MM.1S (cell line): ENCODE measurements around the gene GGNBP2.

Experiments
- DNase-seq: peaks from one replicate; pipeline ENCODE4 v3.0.0-alpha.2; 2015
- H2AFZ ChIP-seq: fragments of 300-600 bp; sonication (generic); 2 replicates; pipeline ENCODE4 v1.6.0; 2016; ENCODE audit warnings: antibody characterized with exemption, low read length
- H3F3A ChIP-seq: fragments of 300-600 bp; sonication (generic); 2 replicates; pipeline ENCODE4 v1.6.1; 2016; ENCODE audit warnings: mild to moderate bottlenecking, antibody characterized with exemption, low read length, moderate library complexity, mixed read lengths; ENCODE audit not compliant: insufficient read depth
- H3K27ac ChIP-seq: fragments of 300-600 bp; sonication (generic); 2 replicates; pipeline ENCODE4 v1.5.1; 2016; ENCODE audit warnings: mild to moderate bottlenecking, low read length
- H3K27me3 ChIP-seq: fragments of 300-600 bp; sonication (generic); replicated peaks from 2 replicates; pipeline ENCODE4 v1.6.0; 2016; ENCODE audit warnings: low read length; ENCODE audit not compliant: insufficient read depth
- H3K36me3 ChIP-seq: fragments of 300-600 bp; sonication (generic); replicated peaks from 2 replicates; pipeline ENCODE4 v1.6.1; 2016; ENCODE audit warnings: mild to moderate bottlenecking, low read length, mixed read lengths; ENCODE audit not compliant: insufficient read depth
- H3K4me1 ChIP-seq: fragments of 300-600 bp; sonication (generic); 2 replicates; pipeline ENCODE4 v1.6.1; 2016; ENCODE audit warnings: low read length, mixed read lengths
- H3K4me2 ChIP-seq: fragments of 300-600 bp; sonication (generic); 2 replicates; pipeline ENCODE4 v1.6.0; 2016; ENCODE audit warnings: low read depth, low read length
- H3K4me3 ChIP-seq: fragments of 300-600 bp; sonication (generic); 2 replicates; pipeline ENCODE4 v1.5.1; 2016; ENCODE audit warnings: low read length, mixed read lengths
- H3K79me2 ChIP-seq: fragments of 300-600 bp; sonication (generic); 2 replicates; pipeline ENCODE4 v1.6.1; 2016; ENCODE audit warnings: mixed run types, low read length, mixed read lengths
- H3K9ac ChIP-seq: fragments of 300-600 bp; sonication (generic); 2 replicates; pipeline ENCODE4 v1.6.1; 2016; ENCODE audit warnings: low read length, mixed read lengths
- H3K9me2 ChIP-seq: fragments of 300-600 bp; sonication (generic); replicated peaks from 2 replicates; pipeline ENCODE4 v1.6.1; 2016; ENCODE audit warnings: mild to moderate bottlenecking, low read length, mixed read lengths; ENCODE audit not compliant: insufficient read depth
- H3K9me3 ChIP-seq: fragments of 300-600 bp; sonication (generic); replicated peaks from 2 replicates; pipeline ENCODE4 v1.6.1; 2016; ENCODE audit warnings: mild to moderate bottlenecking, low read length, mixed read lengths; ENCODE audit not compliant: insufficient read depth
- H4K20me1 ChIP-seq: fragments of 300-600 bp; sonication (generic); 2 replicates; pipeline ENCODE4 v1.6.1; 2016; ENCODE audit warnings: mild to moderate bottlenecking, low read length, moderate library complexity, mixed read lengths; ENCODE audit not compliant: insufficient read depth
- EZH2 ChIP-seq: fragments of 300-600 bp; sonication (generic); optimal IDR thresholded peaks from 2 replicates; pipeline ENCODE3; 2017; ENCODE audit warnings: low read depth, mild to moderate bottlenecking, antibody characterized with exemption, low read length, mixed read lengths
- EZH2phosphoT487 ChIP-seq: fragments of 300-600 bp; sonication (generic); IDR thresholded peaks from 2 replicates; pipeline ENCODE4 v1.6.1; 2018; ENCODE audit warnings: antibody characterized with exemption, low read length
- TF ChIP-seq, protein P1 (sequence below): fragments of 300-600 bp; sonication (generic); IDR thresholded peaks from 2 replicates; pipeline ENCODE4 v1.5.1; 2016; ENCODE audit warnings: antibody characterized with exemption, low read length, mixed read lengths

GGNBP2 gene

DNA sequence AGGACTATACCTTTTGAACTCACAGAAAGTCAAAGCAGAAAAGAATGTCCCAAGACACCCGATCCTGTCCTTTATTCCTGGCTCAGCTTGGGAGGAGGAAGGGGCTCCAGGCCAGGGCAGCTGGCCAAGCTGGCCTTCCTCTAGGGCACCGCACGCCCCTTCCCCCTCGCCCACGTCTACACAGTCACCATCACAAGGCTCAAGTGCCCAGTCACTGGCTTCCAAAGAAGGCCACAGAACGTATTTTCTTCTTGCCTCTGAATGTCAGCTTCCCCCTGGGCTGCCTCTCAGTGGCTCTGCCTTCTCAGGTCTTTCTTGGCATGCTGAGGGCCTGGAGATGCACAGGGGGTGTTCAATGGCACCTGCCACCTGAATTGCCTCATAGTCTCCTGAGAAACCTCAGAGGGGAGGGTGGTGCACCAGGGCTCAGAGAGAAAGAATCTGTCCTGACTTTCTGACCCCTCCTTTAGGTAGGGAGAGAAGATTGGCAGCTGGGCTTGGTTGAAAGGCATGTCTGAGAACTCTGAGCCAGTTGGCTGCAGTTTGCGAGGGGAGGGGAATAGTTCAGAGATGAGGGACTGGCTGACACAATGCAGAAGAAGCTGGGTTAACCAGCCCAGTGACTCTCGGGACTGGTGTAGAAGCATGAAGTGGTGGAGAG, 49.1 kb downstream of the GGNBP2 start:
- no peaks in the 10 kb centered on the region for H4K20me1 ChIP-seq
- H3K4me1 ChIP-seq: peaks cover 5% of the 10 kb centered on the region; the same call in 1 of the 2 replicates
- H3K4me3 ChIP-seq: no peak overlapping the region
- no peak overlapping the region for H3K9ac ChIP-seq
- H3K79me2 ChIP-seq: peaks cover 5% of the 10 kb centered on the region; the same call in 1 of the 2 replicates
- H3K9me2 ChIP-seq: no peaks in the 10 kb centered on the region
- no peak overlapping the region for H3K27ac ChIP-seq
- no peak overlapping the region for H2AFZ ChIP-seq
- H3K9me3 ChIP-seq: no peaks in the 10 kb centered on the region
- TF ChIP-seq EZH2phosphoT487: no peak
- peaks cover 22% of the 10 kb centered on the region for H3F3A ChIP-seq
- no peak overlapping the region for H3K4me2 ChIP-seq
- no peaks in the 10 kb centered on the region for H3K27me3 ChIP-seq
- H3K36me3 ChIP-seq: peaks cover 5% of the 10 kb centered on the region; the same call in 1 of the 2 replicates
- no peak for DNase-seq

DNA sequence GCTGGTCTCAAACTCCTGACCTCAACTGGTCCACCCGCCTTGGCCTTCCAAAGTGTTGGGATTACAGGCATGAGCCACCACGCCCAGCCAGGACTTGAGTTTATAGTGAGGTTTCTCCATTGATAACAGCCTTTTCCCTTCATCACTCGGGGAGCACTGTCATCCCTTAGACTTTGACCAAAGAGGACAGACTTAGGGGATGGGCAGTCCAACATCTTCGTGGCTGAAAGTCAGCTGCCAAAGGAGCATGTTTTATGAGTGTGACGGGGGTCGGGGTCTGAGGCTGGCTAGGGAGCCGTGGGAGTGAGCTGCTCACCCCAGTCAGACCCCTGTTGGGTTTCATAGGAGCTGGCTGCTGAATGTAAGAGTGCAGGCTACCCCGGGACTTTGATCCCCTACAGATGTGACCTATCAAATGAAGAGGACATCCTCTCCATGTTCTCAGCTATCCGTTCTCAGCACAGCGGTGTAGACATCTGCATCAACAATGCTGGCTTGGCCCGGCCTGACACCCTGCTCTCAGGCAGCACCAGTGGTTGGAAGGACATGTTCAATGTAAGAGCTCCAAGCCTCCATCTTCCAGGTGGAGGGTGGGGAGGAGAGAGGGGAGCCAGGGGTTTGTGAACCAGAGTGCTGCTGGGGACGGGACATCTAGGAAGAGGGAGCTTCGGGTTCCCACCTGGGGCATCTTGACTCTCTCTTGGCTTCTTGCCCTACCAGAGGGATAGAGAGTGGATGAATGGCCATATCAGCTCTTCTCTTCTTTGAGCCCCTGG, 50.1 kb downstream of the GGNBP2 start:
- Histone ChIP-seq H3F3A (peaks cover 14% of the 10 kb centered on the region), H3K4me3 (no peak overlapping the region), H3K27ac (no peak overlapping the region), H3K27me3 (no peaks in the 10 kb centered on the region), H3K79me2 (peaks cover 5% of the 10 kb centered on the region; the same call in 1 of the 2 replicates), H3K9ac (no peak overlapping the region), H3K9me2 (no peaks in the 10 kb centered on the region), H3K36me3 (no peaks in the 10 kb centered on the region), H3K4me2 (no peak overlapping the region), H3K4me1 (peaks cover 5% of the 10 kb centered on the region; the same call in 1 of the 2 replicates), H2AFZ (no peak overlapping the region), H3K9me3 (no peaks in the 10 kb centered on the region), H4K20me1 (no peaks in the 10 kb centered on the region)
- TF ChIP-seq, protein P1, sequence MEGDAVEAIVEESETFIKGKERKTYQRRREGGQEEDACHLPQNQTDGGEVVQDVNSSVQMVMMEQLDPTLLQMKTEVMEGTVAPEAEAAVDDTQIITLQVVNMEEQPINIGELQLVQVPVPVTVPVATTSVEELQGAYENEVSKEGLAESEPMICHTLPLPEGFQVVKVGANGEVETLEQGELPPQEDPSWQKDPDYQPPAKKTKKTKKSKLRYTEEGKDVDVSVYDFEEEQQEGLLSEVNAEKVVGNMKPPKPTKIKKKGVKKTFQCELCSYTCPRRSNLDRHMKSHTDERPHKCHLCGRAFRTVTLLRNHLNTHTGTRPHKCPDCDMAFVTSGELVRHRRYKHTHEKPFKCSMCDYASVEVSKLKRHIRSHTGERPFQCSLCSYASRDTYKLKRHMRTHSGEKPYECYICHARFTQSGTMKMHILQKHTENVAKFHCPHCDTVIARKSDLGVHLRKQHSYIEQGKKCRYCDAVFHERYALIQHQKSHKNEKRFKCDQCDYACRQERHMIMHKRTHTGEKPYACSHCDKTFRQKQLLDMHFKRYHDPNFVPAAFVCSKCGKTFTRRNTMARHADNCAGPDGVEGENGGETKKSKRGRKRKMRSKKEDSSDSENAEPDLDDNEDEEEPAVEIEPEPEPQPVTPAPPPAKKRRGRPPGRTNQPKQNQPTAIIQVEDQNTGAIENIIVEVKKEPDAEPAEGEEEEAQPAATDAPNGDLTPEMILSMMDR: no peak
- TF ChIP-seq EZH2 (no peak), EZH2phosphoT487 (no peak)
- DNase-seq: no peak

DNA sequence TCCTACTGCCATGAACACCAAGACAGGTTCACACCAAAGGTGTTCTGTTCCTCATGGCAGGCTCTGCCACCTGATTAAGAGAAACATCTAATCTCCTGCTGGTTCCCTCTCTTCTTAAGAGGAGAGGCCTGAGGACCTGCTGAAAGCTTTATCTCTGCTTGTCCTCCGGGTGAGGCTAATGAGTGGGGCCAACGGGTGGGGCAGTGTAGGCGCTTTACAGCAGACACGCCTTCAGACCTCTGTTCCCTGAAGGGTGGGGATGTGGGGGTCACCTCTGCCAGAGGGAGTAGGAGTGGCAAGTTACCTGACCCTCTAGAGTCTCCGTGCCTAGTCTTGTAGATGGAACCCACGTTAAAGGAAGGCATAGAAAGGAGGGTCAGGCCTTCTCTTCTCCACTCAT, 52.5 kb downstream of the GGNBP2 start:
- Histone ChIP-seq H4K20me1 (no peaks in the 10 kb centered on the region), H3K27me3 (no peaks in the 10 kb centered on the region), H3K4me3 (no peak overlapping the region), H2AFZ (no peak overlapping the region), H3K9me2 (no peaks in the 10 kb centered on the region), H3K9me3 (no peaks in the 10 kb centered on the region), H3K79me2 (peaks cover 12% of the 10 kb centered on the region), H3K4me1 (peaks cover 7% of the 10 kb centered on the region), H3K4me2 (no peak overlapping the region), H3K36me3 (no peaks in the 10 kb centered on the region), H3K27ac (no peak overlapping the region), H3K9ac (no peak overlapping the region), H3F3A (no peaks in the 10 kb centered on the region)
- DNase-seq: no peak
- TF ChIP-seq EZH2phosphoT487 (no peak), EZH2 (no peak)
- TF ChIP-seq, protein P1: no peak
